Tibial nerve (tissue), 4 donors: ENCODE results near the gene RIMKLA.

Source experiments
- EP300 ChIP-seq, 2 donors: sonication (generic); formaldehyde crosslinking; IDR thresholded peaks; one replicate each; pipeline ENCODE4 v1.6.1; 2017; ENCODE audit warnings: antibody characterized with exemption in 2 of 2, mild to moderate bottlenecking in 1 of 2
- POLR2A ChIP-seq, 2 donors: fragments of 450-650 bp; IDR thresholded peaks; one replicate each; pipeline ENCODE4 v1.6.1; 2017; ENCODE audit warnings: antibody characterized with exemption in 2 of 2, mild to moderate bottlenecking in 2 of 2, moderate library complexity in 2 of 2
- TF ChIP-seq, protein P1 (sequence below), 5 experiments: fragments of 200-600 bp in 3 of 5; fragments of 450-650 bp in 2 of 5; sonication (generic) in 3 of 5; IDR thresholded peaks; one replicate each; pipeline ENCODE4 v1.5.1; 2016 to 2019; ENCODE audit warnings: antibody characterized with exemption in 5 of 5, mild to moderate bottlenecking in 3 of 5, moderate library complexity in 2 of 5

DNA sequence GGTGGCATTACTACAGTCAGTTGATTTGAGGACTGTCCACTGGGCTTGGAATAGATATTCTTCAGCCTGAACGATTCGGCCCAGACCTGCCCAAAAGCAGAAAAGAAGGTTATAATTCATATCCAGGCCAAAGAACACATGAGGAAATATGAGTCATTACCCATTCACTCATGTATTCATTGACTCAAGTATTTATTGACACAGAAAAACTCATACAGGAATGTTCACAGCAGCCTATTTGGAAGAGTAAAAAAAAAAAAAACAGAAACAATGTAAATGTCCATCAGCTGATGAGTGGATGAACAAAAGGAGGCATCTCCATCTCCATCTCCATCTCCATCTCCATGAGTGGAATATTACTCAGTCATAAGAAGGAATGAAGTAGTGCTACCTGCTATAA, 59.3 kb downstream of the RIMKLA start:
- TF ChIP-seq POLR2A (IDR thresholded peaks at IDR 0.05) (no peak), EP300 (IDR thresholded peaks at IDR 0.05) (no peak)
- TF ChIP-seq, protein P1, sequence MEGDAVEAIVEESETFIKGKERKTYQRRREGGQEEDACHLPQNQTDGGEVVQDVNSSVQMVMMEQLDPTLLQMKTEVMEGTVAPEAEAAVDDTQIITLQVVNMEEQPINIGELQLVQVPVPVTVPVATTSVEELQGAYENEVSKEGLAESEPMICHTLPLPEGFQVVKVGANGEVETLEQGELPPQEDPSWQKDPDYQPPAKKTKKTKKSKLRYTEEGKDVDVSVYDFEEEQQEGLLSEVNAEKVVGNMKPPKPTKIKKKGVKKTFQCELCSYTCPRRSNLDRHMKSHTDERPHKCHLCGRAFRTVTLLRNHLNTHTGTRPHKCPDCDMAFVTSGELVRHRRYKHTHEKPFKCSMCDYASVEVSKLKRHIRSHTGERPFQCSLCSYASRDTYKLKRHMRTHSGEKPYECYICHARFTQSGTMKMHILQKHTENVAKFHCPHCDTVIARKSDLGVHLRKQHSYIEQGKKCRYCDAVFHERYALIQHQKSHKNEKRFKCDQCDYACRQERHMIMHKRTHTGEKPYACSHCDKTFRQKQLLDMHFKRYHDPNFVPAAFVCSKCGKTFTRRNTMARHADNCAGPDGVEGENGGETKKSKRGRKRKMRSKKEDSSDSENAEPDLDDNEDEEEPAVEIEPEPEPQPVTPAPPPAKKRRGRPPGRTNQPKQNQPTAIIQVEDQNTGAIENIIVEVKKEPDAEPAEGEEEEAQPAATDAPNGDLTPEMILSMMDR (IDR thresholded peaks at IDR 0.05) = no peak
